ENCODE measurements around the gene UPK3A.
"Not testable (repeated sequence)": the region's sequence is repeated elsewhere in the genome, so short reads cannot be mapped to it uniquely, and the experiment has no call there.

The UPK3A gene

DNA sequence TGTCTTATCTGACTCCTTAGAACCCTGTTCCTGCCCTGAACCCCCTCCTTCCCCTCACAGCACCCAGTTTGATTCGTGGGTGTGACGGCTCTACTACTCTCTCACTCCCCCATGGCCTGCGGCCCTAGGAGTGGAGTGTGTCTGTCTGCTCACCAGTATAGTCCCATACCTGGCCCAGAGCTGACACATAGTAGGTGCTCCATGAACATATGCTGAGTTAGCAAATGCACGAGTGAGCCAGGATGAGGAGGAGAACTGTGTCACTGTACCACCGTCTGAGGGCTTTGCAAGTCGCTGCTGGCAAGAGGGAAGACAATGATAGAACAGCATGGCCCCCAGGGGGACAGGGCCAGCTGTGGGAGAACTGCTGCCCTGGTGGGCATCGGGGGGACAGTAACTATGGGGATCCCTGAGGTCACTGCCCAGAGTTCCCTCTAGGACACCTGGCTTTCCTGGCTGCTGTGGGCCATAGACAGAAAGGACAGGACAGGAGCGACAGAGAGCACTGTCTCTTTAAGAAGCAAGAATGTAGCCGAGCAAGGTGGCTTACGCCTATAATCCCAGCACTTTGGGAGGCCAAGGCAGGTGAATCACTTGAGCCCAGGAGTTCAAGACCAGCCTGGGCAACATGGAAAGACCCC, 24.9 kb upstream of the UPK3A start:
- no peak for DNase-seq

DNA sequence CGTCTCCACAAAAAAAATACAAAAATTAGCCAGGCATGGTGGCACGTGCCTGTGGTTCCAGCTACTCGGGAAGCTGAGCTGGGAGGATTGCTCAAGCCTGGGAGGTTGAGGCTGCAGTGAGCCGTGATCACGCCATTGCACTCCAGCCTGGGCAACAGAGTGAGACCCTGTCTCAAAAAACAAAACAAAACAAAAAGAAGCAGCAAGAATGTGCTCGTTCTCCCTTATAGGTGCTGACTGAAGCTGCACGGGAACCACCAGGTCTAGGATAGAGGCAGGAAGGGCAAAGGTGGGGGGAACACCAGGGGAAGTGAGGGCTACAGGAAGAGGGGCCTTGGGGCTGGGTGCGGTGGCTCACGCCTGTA, 24.4 kb upstream of the UPK3A start:
- not testable (repeated sequence) for DNase-seq

DNA sequence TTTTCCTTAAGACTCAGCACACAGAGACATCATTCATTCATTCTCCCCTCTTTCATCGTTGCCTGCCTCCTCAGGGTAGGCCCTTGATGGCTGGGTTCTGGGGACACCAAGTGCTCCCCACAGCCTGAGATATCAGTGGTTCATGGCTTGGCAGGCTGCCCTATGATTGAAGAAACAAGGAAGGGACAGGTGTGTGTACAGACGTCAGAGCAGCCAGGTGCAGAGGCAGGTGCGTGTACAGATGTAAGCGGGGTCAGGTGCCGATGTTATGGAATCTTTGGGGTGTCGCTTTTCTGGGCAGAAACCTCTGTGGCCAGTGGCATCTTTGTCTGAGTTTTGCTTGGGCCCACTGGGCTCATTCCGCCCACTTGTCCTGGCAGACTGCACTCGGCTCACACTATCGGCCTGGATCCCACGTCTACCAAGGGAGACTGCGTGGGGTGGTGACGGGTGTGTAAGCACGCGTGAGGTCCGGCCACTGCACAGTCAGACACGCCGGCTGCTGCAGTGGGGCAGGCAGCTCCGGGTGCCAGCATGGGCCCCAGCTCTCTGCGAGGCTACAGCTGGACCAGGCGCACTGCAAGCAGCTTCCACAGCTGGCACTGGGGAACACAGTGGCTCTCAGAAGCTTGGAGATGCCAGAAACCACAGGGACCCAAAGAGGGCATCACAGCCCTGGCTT, 23.2 kb upstream of the UPK3A start:
- no peak for DNase-seq

DNA sequence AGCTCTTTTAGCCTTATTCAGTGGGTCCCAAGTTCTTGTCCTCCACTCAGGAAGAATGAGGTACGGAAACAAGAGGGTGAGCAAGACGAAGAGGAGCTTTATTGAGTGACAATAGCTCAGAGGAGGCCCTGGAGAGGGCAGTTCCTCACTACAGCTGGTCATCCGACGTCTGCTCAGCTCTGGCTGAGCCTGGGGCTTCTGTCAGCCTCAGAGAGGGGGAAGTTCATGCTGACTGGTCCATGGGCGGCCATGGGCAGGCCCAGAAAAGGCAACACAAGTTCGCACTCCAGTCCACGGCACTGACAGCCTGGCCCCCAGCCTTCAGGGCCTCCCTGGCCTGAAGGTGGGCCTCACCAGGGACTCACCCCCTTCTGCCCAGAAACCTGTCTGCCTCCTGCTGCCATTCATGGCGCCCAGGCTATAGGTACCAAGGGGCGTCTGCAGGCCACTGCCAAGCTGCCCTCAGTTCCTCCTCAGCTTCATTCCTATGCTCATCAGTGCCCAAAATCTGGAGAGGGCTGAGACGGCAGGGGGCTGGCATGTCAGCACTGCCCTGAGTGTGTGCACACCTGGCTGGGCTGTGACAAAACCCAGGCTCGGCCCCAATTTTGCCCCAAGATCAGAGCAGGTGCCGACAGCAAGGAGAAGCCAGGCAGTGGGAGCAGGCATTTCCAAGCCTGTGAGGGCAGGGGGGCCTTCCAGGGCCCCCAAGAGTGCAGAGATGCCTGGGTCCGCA, 22.4 kb upstream of the UPK3A start:
- DNase-seq = no peak

DNA sequence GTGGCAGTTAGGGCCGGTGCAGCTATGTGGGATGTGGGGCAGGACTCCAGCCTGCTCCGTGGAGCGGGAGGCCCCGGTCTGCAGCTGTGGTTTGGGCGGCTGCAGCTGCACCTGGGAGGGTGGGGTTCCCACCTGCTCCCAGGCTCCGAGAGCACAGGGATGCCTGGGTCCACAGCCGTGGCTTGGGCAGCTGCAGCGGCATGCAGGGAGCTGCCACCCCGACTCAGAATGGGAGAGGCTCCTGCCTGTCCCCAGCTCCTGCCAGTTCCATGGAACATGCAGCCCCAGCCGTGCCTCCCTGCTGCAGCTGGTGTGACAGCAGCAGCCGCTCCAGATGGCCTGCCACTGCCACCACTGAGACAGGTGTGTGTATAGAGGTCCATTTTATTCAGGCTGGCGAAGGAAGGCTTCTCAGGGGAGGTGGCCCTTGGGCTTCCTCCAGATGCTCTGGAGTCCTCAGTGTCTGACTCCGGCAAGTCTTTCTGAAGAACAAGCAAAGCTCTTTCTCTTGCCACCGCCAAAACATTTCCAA, 21.8 kb upstream of the UPK3A start:
- no peak for DNase-seq

DNA sequence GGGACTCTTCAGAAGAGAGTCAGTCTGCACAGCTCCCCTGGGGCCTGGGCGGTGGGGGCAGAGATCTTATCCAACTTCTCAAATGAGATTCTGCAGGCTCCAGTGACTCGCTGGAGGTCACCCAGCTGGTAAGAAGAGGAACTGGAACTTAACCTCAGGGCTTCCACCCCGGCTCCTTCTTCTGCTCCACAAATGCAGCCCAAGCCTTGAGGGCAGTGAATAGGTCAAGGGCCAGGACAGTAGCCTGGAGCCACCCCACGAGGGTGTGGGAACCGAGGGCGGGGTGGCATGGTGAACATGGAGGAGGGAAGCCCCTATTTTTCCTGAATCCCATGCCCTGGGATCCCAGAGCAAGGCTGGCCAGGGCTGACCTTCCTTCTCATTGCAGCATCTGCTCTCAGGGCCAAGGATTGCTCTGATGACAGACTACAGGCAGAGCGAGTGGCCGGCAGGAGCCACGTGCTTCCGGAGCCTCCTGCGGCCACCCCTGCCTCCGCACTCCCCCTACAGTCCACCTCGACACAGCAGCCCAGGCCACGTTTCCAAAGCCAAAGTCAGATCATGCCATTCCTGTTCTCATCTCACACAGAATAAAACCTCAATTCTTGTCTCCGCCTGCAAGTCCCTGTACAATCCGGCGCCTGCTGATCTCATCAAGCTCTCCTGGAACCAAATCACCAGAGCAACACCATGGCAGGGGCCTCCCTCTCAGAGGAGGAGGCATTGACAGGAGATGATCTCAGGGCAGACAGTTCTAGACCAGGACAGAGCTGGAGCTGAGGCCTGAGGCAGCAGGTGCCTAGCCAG, 21.1 kb upstream of the UPK3A start:
- peak; percentile 83 for DNase-seq

DNA sequence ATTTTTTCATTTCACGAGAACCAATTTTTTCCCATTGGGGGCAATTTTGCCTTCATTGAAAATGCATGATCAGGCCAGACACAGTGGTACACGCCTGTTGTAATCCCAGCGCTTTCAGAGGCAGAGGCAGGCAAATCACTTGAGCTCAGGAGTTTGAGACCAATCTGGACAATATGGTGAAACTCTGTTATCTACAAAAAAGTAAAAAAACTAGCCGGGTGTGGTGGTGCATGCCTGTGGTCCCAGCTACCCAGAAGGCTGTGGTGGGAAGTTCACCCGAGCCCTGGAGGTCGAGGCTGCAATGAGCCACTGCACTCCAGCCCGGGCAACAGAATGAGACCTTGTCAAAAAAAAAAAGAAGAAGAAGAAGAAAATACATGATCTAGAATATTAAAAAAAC, 19.2 kb upstream of the UPK3A start:
- no peak for DNase-seq

DNA sequence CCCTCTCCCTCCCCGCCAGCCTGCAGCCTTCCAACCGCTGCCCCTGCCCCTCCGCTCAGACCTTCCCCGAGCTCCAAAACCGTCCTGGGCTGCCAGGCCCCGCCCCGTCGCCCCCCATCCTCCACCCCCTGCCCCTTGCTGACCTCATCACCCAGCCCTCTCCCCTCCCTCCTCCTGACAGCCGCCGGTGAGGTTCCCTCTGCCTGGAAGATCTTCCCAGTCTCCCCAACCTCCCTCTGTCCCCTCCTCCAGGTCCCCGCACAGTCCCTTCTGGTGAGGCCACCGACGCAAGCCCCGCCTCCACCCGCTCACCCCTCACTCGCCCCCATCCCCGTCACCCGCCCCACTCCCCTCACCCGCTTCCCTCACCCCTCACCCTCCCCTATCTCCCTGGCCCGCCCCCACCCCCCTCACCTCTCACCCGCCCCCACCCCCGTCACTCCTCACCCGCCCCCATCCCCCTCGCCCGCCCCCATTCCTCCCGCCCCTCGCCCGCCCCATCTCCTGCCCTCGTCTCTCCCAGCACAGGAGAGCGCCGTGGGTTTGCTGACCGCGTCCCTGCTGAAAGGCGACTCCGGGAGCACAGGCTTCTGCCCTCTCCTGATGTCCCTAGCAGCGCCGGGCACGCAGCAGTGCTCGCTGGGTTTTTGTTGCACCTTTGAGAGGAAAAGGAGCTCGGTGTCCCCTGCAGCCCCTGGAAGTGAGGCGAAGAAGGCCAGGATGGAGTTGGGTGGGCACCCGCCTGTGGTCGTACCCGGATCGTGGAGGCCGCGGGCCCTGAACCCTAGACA, 16.4 kb upstream of the UPK3A start:
- DNase-seq = no peak

DNA sequence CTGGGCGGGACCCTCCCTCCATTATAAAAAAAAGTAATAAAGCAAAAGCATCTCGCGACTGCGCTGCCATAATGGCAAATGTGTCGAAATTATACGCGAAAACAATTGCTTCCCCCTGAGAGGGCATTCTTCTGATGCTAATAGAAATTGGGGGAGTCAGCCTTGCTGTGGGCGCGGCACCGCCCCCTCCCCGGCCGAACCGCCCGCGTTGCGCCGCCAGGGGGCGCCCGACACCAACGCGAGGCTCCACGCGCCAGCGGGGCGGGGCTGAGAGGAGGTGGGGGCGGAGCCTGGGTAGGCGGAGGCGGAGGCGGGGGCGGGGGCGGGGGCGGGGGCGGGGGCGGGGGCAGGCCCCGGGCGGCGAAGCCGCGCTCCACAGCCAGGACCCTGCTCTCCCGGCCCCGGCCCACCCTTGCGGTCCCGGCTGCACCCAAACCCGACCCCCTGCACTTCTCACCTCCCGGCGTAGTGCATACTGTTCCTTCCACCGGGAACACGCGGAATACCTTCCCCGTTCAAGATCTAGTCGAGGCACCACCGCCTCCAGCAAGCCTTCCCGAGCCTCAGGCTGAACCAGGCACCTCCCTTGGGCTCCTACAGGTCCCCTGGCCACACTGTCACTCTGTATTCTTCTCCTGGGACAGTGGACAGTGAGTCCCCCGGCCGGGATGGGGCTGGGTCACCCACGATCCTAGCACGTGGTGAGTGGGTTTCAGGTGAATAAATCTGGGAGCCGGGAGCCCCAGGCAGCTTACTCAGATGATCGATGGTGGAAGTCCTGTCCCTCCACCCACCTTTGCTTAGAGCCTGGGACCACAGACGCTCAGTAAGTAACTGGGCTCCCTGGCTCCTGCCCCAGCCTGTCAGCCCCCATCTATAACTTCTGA, 15.5 kb upstream of the UPK3A start:
- peak; percentile 52 for DNase-seq

DNA sequence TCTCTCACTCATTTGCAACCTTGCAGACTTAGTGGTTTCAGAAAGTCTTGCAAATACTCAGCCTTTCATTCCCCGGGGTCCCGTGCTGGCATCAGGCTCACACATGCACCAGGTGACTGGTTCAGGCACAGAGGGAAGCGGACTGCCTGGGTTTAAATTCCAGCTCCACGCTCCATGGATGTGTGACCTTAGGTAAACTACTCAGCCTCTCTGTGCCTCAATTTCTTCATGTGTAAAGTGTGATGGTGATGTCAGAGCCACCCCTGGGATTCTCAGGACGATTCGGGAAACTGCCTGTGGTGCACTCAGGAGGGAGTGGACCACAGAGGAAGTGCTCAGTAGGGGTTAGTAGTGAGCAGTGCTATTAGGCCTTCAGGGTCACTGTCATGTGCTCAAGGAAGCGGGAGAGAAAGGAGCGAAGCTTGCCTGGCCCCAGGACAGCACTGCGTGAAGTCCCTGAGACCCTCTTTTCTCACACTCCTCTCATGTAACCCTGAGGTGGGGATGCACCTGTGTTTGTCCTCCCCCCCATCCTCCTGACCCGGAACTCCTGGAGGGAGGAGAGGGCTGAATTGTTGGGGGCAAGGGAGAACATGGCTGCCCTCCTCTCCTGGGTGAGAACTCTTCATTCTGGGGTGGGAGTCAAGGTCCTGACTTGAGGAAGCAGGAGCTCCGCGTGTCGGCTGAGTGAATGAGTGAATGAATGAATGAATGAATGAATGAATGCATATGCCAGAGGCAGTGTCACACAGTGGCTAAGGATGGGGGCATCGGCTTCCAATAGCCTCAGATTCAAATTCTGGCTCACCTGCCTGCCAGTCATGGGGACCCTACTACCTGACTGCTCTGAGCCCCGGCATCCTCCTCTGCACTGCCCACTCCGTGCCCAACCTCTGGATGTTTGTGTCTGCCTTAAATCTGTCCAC, 14.4 kb upstream of the UPK3A start:
- DNase-seq = no peak

DNA sequence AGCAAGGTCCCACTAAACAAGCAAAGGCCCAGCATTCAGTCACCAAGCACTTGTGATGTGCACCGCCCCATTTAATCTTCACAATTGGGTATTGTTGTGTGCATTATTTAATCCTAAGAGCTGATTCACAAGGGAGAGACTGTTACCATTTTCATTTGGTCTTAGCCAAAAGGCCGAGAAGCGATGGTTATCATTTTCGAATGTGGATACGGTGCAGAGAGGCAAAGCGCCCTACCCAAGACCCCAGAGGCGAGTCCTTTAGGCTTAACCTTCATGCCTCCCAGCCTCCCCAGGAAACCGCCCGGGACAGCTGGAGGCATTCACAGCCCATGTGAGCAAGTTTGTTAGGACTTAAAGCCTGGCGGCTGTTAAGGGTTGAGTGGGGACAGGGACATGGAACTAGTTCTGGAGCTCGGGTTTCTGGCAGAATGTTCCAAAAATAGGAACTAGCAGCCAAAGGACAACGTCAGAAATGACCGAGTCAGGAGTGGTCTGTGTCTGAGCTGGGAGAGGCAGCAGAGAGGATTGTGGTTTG, 13.0 kb upstream of the UPK3A start:
- no peak for DNase-seq

DNA sequence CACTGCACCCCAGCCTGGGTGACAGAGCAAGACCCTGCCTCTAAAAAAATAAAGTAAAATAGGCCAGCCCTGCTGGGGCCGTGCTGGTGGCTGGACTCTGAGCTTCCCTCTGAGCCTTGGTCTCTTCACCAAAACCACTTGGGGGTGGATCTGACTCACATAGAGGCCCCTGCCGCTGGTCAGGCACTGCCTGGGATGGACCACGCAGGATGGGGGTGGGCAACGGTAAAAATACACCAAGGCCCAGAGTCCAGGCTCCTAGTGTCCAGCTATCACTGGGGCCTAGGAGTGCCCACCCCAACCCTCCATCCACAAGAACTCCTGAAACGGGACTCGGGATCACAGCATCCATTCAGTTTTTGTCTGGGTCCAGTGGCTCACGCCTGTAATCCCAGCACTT, 12.3 kb upstream of the UPK3A start:
- DNase-seq = no peak

DNA sequence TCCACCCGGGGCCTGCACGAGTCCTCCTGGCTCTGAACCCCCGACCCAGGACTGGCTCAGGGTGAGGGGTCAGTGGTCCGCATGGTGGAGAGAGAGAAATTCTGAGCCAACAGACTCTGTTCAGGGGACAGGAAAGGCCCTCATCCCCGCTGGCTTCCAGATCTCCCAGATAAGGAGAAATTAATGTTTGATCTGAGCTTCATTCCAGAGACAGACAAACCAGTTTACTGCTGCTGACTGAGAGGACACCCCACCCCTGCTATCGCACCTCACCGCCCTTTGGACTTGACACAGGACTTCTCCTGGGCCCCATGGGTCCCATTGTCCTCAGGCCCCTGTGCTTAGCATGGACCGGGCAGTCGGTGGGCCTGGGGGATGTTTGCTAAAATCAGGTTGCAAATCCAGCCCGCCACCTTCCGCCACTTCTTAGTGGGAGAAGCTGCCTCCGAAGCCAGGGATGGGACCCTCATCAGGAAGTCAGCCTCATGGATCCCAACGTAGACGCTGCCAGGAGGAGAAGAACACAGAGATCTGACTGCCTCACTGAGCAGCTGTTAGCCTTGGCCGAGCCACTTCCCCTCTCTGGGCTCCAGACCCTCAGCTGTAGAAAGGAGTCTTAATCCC, 11.2 kb upstream of the UPK3A start:
- no peak for DNase-seq

DNA sequence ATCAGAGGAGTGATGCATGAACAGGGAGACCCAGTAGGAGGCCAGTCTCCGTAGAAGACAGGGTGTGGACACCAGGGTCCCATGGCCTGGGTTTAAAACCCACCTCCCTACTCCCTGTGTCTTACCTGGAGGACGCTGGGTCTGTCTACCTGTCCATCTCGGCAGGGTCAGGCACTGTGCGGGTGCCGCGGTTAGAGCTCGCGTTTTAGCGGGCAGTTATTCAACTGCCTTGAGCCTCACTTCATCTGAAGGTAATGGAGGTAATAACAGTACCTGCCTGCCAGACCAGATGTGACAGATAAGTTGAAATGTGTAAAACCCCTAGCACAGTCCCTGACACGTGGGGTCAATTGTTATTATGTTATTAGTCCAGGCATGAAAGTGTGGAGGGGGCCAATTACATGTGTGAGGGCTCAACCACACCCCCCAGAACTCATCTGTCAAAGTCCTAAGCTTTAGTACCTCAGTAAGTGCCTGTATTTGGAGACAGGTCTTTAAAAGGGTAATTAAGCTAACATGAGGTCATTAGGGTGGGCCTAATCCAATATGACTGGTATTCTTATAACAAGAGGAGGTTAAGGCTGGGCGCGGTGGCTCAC, 8.1 kb upstream of the UPK3A start:
- DNase-seq = no peak

DNA sequence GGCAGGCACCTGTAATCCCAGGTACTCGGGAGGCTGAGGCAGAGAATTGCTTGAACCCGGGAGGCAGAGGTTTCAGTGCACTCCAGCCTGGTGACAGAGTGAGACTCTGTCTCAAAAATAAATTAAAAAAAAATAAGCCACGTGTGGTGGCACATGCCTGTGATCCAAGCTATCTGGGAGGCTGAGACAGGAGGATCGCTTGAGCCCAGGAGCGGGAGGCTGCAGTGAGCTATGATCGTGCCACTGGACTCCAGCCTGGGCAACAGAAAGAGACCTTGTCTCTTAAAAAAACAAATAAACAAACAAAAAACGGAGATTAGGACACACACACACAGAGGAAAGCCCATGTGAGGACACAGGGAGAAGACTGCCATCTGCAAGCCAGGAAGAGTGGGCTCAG, 7.0 kb upstream of the UPK3A start:
- not testable (repeated sequence) for DNase-seq

DNA sequence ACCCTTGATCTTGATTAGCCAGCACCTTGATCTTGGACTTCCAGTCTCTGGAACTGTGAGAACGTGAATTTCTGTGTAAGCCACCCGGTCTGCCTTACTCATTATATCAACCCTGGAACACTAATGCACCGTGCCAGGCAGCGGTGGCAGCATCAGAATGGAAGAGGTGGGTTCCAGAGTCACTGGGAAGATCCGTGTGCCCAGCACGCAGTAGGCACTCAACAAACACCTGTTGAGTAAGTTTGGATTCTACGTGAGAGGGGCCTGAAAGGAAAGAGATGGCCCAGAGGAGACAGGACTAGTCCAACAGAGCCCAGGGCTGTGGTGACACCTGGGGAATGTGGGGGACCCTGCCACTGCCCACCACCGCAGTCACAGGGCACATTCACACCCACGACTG, 6.6 kb upstream of the UPK3A start:
- DNase-seq = no peak

DNA sequence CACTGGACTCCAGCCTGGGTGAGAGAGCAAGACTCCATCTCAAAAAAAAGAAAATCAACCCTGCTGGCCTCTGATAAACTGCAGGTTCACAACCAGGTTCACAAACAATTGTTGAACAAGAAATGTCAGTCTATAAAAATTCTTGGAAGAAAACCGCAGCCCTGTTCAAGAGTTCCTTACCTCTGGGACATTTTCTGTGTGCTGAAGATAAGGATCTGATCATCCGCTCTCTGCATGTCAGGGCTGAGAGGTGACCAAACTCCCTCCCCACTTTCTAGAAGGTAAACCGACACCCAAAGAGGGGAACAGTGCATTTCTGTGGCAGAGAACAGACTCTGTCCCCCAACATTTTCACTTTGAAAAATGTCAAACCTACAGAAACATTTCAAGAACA, 4.2 kb upstream of the UPK3A start:
- no peak for DNase-seq

DNA sequence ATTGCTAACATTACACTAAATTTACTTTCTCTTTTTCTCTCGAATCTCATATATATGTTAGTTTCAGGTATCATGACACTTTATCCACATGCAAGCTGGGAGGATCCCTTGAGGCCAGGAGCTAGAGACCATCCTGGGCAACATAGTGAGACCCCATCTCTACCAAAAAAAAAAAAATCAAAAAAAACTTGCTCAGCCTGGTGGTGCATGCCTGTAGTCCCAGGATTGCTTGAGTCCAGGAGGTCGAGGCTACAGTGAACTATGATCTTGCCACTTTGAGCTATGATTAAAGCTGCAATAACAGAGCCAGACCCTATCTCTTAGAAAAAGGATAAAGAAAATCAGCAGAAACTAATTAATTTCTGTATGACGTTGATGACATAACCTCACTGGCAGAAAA, 3.7 kb upstream of the UPK3A start:
- no peak for DNase-seq

Measured in HCEC 1CT (cell line).